HL-60 (cell line): ENCODE measurements around the gene CDC25B.

Experiments
- DNase-seq, 2 experiments: peaks; one replicate each; pipeline ENCODE4 v3.0.0-alpha.2; 2010 to 2020; ENCODE audit warnings: low read depth in 1 of 2, low spot score in 1 of 2
- H3K27ac ChIP-seq: fragments of 250-450 bp; sonication (Bioruptor Pico); replicated peaks from 2 replicates; pipeline ENCODE4 v1.5.1; 2020; ENCODE audit warnings: mild to moderate bottlenecking, moderate library complexity
- H3K27me3 ChIP-seq: fragments of 250-450 bp; sonication (Bioruptor Pico); 2 replicates; pipeline ENCODE4 v1.5.1; 2021; ENCODE audit warnings: mild to moderate bottlenecking, moderate library complexity; ENCODE audit not compliant: insufficient read depth, poor library complexity, severe bottlenecking
- H3K4me3 ChIP-seq: replicated peaks from 2 replicates; pipeline ENCODE4 v1.5.1; 2011; ENCODE audit warnings: mild to moderate bottlenecking, control low read depth, low read length; ENCODE audit not compliant: insufficient read depth
- GABPA ChIP-seq: IDR thresholded peaks from 2 replicates; pipeline ENCODE4 v1.6.1; 2012; ENCODE audit warnings: low read depth
- POLR2AphosphoS5 ChIP-seq: IDR thresholded peaks from 2 replicates; pipeline ENCODE4 v1.6.1; 2012; ENCODE audit warnings: low read depth
- SPI1 ChIP-seq: IDR thresholded peaks from 2 replicates; pipeline ENCODE4 v1.6.1; 2012; ENCODE audit warnings: low read depth, mild to moderate bottlenecking, borderline replicate concordance
- TF ChIP-seq, protein P1 (sequence below): IDR thresholded peaks from 2 replicates; pipeline ENCODE4 v1.6.1; 2012; ENCODE audit warnings: low read depth; ENCODE audit not compliant: insufficient replicate concordance
- TF ChIP-seq, protein P2 (sequence below): IDR thresholded peaks from one replicate; pipeline ENCODE4 v1.5.1; 2011; ENCODE audit warnings: low read length, control low read depth, inconsistent platforms; ENCODE audit not compliant: insufficient read depth

CDC25B gene

DNA sequence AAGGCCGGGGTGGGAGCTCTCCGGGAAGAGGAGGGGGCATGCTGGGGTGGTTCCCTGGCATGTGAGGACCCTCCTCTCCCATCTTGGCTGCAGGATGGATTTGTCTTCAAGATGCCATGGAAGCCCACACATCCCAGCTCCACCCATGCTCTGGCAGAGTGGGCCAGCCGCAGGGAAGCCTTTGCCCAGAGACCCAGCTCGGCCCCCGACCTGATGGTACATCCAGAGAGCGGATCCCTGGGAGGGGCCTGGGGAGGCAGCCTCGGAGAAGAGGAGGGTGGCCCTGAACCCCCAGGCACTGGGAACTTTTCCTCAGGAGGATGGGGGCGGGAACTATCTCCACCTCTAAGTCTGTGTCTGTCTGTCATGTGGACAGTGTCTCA lies 4.8 kb downstream of the CDC25B start:
- no peak for DNase-seq
- no peak overlapping the region for H3K27ac ChIP-seq

DNA sequence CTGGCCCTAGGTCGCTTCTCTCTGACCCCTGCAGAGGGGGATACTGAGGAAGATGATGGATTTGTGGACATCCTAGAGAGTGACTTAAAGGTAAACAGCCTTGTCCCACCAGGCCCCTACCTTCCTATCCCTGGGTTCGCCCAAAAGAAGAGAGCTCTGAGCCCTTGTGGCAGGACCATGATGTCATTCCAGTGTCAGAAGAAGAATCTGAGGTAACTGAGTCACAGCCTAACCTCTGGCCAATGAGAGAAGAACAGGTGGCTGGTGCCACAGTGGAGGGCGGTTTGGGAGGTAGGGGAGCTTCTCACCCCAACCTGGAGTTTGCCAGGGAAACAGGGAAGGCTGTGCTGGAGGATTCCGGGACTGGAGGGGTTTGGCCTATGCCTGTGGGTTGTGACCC lies 5.2 kb downstream of the CDC25B start:
- Histone ChIP-seq H3K27ac (no peak overlapping the region), H3K27me3 (no peaks in the 10 kb centered on the region), H3K4me3 (no peak overlapping the region)
- DNase-seq, result no peak
- TF ChIP-seq GABPA (no peak), SPI1 (no peak), POLR2AphosphoS5 (no peak)
- TF ChIP-seq, protein P1, sequence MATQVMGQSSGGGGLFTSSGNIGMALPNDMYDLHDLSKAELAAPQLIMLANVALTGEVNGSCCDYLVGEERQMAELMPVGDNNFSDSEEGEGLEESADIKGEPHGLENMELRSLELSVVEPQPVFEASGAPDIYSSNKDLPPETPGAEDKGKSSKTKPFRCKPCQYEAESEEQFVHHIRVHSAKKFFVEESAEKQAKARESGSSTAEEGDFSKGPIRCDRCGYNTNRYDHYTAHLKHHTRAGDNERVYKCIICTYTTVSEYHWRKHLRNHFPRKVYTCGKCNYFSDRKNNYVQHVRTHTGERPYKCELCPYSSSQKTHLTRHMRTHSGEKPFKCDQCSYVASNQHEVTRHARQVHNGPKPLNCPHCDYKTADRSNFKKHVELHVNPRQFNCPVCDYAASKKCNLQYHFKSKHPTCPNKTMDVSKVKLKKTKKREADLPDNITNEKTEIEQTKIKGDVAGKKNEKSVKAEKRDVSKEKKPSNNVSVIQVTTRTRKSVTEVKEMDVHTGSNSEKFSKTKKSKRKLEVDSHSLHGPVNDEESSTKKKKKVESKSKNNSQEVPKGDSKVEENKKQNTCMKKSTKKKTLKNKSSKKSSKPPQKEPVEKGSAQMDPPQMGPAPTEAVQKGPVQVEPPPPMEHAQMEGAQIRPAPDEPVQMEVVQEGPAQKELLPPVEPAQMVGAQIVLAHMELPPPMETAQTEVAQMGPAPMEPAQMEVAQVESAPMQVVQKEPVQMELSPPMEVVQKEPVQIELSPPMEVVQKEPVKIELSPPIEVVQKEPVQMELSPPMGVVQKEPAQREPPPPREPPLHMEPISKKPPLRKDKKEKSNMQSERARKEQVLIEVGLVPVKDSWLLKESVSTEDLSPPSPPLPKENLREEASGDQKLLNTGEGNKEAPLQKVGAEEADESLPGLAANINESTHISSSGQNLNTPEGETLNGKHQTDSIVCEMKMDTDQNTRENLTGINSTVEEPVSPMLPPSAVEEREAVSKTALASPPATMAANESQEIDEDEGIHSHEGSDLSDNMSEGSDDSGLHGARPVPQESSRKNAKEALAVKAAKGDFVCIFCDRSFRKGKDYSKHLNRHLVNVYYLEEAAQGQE, result no peak
- TF ChIP-seq, protein P2, sequence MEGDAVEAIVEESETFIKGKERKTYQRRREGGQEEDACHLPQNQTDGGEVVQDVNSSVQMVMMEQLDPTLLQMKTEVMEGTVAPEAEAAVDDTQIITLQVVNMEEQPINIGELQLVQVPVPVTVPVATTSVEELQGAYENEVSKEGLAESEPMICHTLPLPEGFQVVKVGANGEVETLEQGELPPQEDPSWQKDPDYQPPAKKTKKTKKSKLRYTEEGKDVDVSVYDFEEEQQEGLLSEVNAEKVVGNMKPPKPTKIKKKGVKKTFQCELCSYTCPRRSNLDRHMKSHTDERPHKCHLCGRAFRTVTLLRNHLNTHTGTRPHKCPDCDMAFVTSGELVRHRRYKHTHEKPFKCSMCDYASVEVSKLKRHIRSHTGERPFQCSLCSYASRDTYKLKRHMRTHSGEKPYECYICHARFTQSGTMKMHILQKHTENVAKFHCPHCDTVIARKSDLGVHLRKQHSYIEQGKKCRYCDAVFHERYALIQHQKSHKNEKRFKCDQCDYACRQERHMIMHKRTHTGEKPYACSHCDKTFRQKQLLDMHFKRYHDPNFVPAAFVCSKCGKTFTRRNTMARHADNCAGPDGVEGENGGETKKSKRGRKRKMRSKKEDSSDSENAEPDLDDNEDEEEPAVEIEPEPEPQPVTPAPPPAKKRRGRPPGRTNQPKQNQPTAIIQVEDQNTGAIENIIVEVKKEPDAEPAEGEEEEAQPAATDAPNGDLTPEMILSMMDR, result no peak

More for the DNA sequence above, 4.8 kb downstream of the CDC25B start:
- TF ChIP-seq, protein P1, result no peak
- TF ChIP-seq GABPA (no peak), POLR2AphosphoS5 (no peak), SPI1 (no peak)
- TF ChIP-seq, protein P2, result no peak
- Histone ChIP-seq H3K4me3 (no peak overlapping the region), H3K27me3 (no peaks in the 10 kb centered on the region)

DNA sequence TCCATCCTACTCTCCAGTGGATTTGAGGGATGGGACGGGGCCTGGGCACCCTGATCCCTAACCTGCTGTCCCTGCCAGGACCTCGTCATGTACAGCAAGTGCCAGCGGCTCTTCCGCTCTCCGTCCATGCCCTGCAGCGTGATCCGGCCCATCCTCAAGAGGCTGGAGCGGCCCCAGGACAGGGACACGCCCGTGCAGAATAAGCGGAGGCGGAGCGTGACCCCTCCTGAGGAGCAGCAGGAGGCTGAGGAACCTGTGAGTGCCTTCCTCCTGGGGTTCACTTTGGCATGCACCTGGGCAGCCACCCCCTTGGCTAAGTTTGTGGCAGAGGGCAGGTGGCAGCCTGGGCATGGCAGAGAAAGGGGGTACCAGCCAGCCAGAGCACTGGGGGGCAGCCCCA lies 5.7 kb downstream of the CDC25B start:
- no peak for TF ChIP-seq SPI1
- TF ChIP-seq, protein P2, result no peak
- TF ChIP-seq GABPA, result no peak
- no peak for TF ChIP-seq POLR2AphosphoS5
- TF ChIP-seq, protein P1, result no peak
- no peak overlapping the region for H3K27ac ChIP-seq
- H3K4me3 ChIP-seq, result no peak overlapping the region
- no peak for DNase-seq
- no peaks in the 10 kb centered on the region for H3K27me3 ChIP-seq
